ENCODE results near the gene RNASEH1.
"Not testable (repeated sequence)": the region's sequence is repeated elsewhere in the genome, so short reads cannot be mapped to it uniquely, and the experiment has no call there.

The RNASEH1 gene

GRCh38 chr2:3518496-3519254 lies 39.5 kb downstream of the RNASEH1 start:
- DNase-seq: peak; percentile 97

- no peak for DNase-seq
These were observed 40.1 kb downstream of the RNASEH1 start for GRCh38 chr2:3517948-3518495.

- no peak for DNase-seq
These were observed 41.3 kb downstream of the RNASEH1 start for GRCh38 chr2:3516831-3517230.

- not testable (repeated sequence) for DNase-seq
These were observed 42.7 kb downstream of the RNASEH1 start for GRCh38 chr2:3515438-3515837.

- no peak for DNase-seq
These were observed 44.9 kb downstream of the RNASEH1 start for GRCh38 chr2:3513026-3513810.

GRCh38 chr2:3512086-3512485 lies 46.0 kb downstream of the RNASEH1 start:
- no peak for DNase-seq

- DNase-seq: no peak
These were observed 52.4 kb downstream of the RNASEH1 start for GRCh38 chr2:3505771-3506170.

- DNase-seq: peak; percentile 43
These were observed 53.4 kb downstream of the RNASEH1 start for GRCh38 chr2:3504741-3505140.

- DNase-seq: no peak
These were observed 54.6 kb downstream of the RNASEH1 start for GRCh38 chr2:3503483-3503882.

- DNase-seq: no peak
These were observed 55.1 kb downstream of the RNASEH1 start for GRCh38 chr2:3503046-3503445.

- no peak for DNase-seq
These were observed 57.7 kb downstream of the RNASEH1 start for GRCh38 chr2:3500326-3500899.

GRCh38 chr2:3498783-3499394 lies 59.2 kb downstream of the RNASEH1 start:
- DNase-seq: no peak

- DNase-seq: not testable (repeated sequence)
These were observed 61.4 kb downstream of the RNASEH1 start for GRCh38 chr2:3496708-3497080.

Data from NCI-H2081 treated with DMSO at 0.1 percent for 48 hours (cell line).